Transverse colon (tissue), 4 donors: ENCODE data around the gene PPP2R3C.

ENCODE experiments used
- EP300 ChIP-seq: sonication (generic); formaldehyde crosslinking; IDR thresholded peaks from one replicate; pipeline ENCODE4 v1.6.1; 2017; ENCODE audit warnings: antibody characterized with exemption, low read depth
- POLR2A ChIP-seq: fragments of 450-650 bp; IDR thresholded peaks from one replicate; pipeline ENCODE4 v1.6.1; 2016; ENCODE audit warnings: antibody characterized with exemption, mild to moderate bottlenecking, moderate library complexity
- POLR2AphosphoS5 ChIP-seq, 3 donors: sonication (generic); formaldehyde crosslinking; IDR thresholded peaks; one replicate each; pipeline ENCODE4 v1.6.1; 2016; ENCODE audit warnings: antibody characterized with exemption in 3 of 3
- TF ChIP-seq, protein P1 (sequence below), 5 experiments: fragments of 200-600 bp in 3 of 5; fragments of 450-650 bp in 2 of 5; sonication (generic) in 3 of 5; IDR thresholded peaks; 1 replicate in 2 of 5; 2 replicates in 3 of 5; pipeline ENCODE4 v1.5.1; 2016 to 2017; ENCODE audit warnings: antibody characterized with exemption in 5 of 5, inconsistent platforms in 3 of 5, mild to moderate bottlenecking in 2 of 5, moderate library complexity in 1 of 5

DNA sequence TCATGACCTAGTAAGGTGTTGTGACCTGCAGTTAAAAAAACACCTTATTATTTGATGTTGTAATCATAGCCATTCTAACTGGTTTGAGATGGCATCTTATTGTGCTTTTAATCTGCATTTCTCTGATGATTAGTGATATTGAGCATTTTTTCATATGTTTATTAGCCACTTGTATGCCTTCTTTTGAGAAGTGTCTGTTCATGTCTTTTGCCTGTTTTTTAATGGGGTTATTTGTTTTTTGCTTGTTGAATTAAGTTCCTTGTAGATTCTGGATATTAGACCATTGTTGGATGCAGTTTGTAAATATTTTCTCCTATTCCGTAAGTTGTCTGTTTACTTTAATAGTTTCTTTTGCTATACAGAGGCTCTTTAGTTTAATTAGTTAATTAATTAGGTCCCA lies 41.6 kb upstream of the PPP2R3C start:
- TF ChIP-seq POLR2A (no peak), POLR2AphosphoS5 (IDR thresholded peaks at IDR 0.05) (no peak), EP300 (no peak)
- TF ChIP-seq, protein P1, sequence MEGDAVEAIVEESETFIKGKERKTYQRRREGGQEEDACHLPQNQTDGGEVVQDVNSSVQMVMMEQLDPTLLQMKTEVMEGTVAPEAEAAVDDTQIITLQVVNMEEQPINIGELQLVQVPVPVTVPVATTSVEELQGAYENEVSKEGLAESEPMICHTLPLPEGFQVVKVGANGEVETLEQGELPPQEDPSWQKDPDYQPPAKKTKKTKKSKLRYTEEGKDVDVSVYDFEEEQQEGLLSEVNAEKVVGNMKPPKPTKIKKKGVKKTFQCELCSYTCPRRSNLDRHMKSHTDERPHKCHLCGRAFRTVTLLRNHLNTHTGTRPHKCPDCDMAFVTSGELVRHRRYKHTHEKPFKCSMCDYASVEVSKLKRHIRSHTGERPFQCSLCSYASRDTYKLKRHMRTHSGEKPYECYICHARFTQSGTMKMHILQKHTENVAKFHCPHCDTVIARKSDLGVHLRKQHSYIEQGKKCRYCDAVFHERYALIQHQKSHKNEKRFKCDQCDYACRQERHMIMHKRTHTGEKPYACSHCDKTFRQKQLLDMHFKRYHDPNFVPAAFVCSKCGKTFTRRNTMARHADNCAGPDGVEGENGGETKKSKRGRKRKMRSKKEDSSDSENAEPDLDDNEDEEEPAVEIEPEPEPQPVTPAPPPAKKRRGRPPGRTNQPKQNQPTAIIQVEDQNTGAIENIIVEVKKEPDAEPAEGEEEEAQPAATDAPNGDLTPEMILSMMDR (IDR thresholded peaks at IDR 0.05), result no peak
